HEK293 (cell line): ENCODE measurements around the gene PLD3.

Experiments used
- CTCF ChIA-PET: fragments of 350-600 bp; formaldehyde crosslinking; extraction: SDS; loops from one replicate; lab custom pipeline; 2021; ENCODE audit warnings: antibody characterized with exemption; lab: Yijun Ruan, JAX
- POLR2A ChIA-PET: fragments of 300-600 bp; formaldehyde crosslinking; extraction: SDS; loops from one replicate; lab custom pipeline; 2020; ENCODE audit warnings: antibody characterized with exemption, inconsistent platforms; lab: Yijun Ruan, JAX
- H3K27ac ChIP-seq: fragments of 200-500 bp; sonication (Bioruptor generic); 2 replicates; pipeline ENCODE4 v1.5.1; 2014; ENCODE audit warnings: low read depth, low read length, control low read depth, inconsistent platforms; ENCODE audit errors: extremely low read depth
- H3K36me3 ChIP-seq, 2 experiments: fragments of 200-500 bp in 1 of 2; sonication (Bioruptor generic) in 1 of 2; 1 replicate in 1 of 2; 2 replicates in 1 of 2; pipeline ENCODE4 v1.5.1; 2014 to 2017; ENCODE audit warnings: inconsistent platforms in 2 of 2, low read length in 2 of 2; ENCODE audit not compliant: control insufficient read depth in 2 of 2, insufficient read depth in 1 of 2
- H3K4me1 ChIP-seq: fragments of 200-500 bp; sonication (Bioruptor generic); 2 replicates; pipeline ENCODE4 v1.5.1; 2014; ENCODE audit warnings: mild to moderate bottlenecking, low read length, inconsistent platforms; ENCODE audit not compliant: control insufficient read depth, insufficient read depth
- H3K4me3 ChIP-seq: 2 replicates; pipeline ENCODE4 v1.5.1; 2011; ENCODE audit warnings: low read depth, mild to moderate bottlenecking, control low read depth, low read length, moderate library complexity
- H3K9me3 ChIP-seq: fragments of 200-500 bp; sonication (Bioruptor generic); 2 replicates; pipeline ENCODE4 v1.5.1; 2014; ENCODE audit warnings: low read depth, low read length, inconsistent platforms; ENCODE audit not compliant: control insufficient read depth, insufficient read depth
- HOXC10 ChIP-seq: sonication (generic); formaldehyde crosslinking; IDR thresholded peaks from 2 replicates; pipeline ENCODE4 v1.8.1; 2023; ENCODE audit warnings: mild to moderate bottlenecking, missing genetic modification reagents
- INSM2 ChIP-seq: fragments of 450-650 bp; formaldehyde crosslinking; IDR thresholded peaks from 2 replicates; pipeline ENCODE4 v1.5.1; 2016; ENCODE audit warnings: missing biosample characterization, missing genetic modification characterization
- KLF10 ChIP-seq: fragments of 450-650 bp; IDR thresholded peaks from 2 replicates; pipeline ENCODE4 v1.5.1; 2018; ENCODE audit warnings: missing biosample characterization, mild to moderate bottlenecking, missing genetic modification characterization
- OSR2 ChIP-seq: fragments of 450-650 bp; formaldehyde crosslinking; IDR thresholded peaks from 2 replicates; pipeline ENCODE4 v1.5.1; 2016; ENCODE audit warnings: missing biosample characterization, missing genetic modification characterization
- RBAK ChIP-seq: fragments of 450-650 bp; formaldehyde crosslinking; IDR thresholded peaks from 2 replicates; pipeline ENCODE4 v1.5.1; 2016; ENCODE audit warnings: missing biosample characterization, missing genetic modification characterization
- SCRT2 ChIP-seq: fragments of 450-650 bp; formaldehyde crosslinking; IDR thresholded peaks from 2 replicates; pipeline ENCODE4 v1.5.1; 2016; ENCODE audit warnings: missing biosample characterization, missing genetic modification characterization
- SETDB1 ChIP-seq: IDR thresholded peaks from one replicate; pipeline ENCODE4 v1.6.1; 2017; ENCODE audit warnings: mild to moderate bottlenecking, low read length, moderate library complexity, mixed read lengths; ENCODE audit not compliant: insufficient read length
- ZNF112 ChIP-seq: fragments of 450-650 bp; formaldehyde crosslinking; IDR thresholded peaks from 2 replicates; pipeline ENCODE4 v1.5.0; 2017; ENCODE audit warnings: missing biosample characterization, missing genetic modification characterization
- ZNF132 ChIP-seq: fragments of 450-650 bp; formaldehyde crosslinking; IDR thresholded peaks from 2 replicates; pipeline ENCODE4 v1.5.1; 2017; ENCODE audit warnings: missing biosample characterization, missing genetic modification characterization, borderline replicate concordance
- ZNF133 ChIP-seq: fragments of 450-650 bp; formaldehyde crosslinking; IDR thresholded peaks from 2 replicates; pipeline ENCODE4 v1.5.1; 2016; ENCODE audit warnings: missing biosample characterization, missing genetic modification characterization
- ZNF157 ChIP-seq: fragments of 450-650 bp; formaldehyde crosslinking; IDR thresholded peaks from 2 replicates; pipeline ENCODE4 v1.5.1; 2016; ENCODE audit warnings: missing biosample characterization, missing genetic modification characterization
- ZNF18 ChIP-seq: fragments of 450-650 bp; formaldehyde crosslinking; IDR thresholded peaks from 2 replicates; pipeline ENCODE4 v1.5.1; 2016; ENCODE audit warnings: missing biosample characterization, missing genetic modification characterization
- ZNF2 ChIP-seq: fragments of 450-650 bp; formaldehyde crosslinking; IDR thresholded peaks from 2 replicates; pipeline ENCODE4 v1.5.1; 2016; ENCODE audit warnings: missing biosample characterization, missing genetic modification characterization
- ZNF221 ChIP-seq: fragments of 450-650 bp; formaldehyde crosslinking; IDR thresholded peaks from 2 replicates; pipeline ENCODE4 v1.5.1; 2017; ENCODE audit warnings: missing biosample characterization, missing genetic modification characterization, borderline replicate concordance
- ZNF24 ChIP-seq: fragments of 450-650 bp; formaldehyde crosslinking; IDR thresholded peaks from 2 replicates; pipeline ENCODE4 v1.5.1; 2016; ENCODE audit warnings: missing biosample characterization, missing genetic modification characterization
- ZNF248 ChIP-seq: fragments of 450-650 bp; formaldehyde crosslinking; IDR thresholded peaks from 2 replicates; pipeline ENCODE4 v1.5.1; 2017; ENCODE audit warnings: missing biosample characterization, missing genetic modification characterization
- ZNF292 ChIP-seq: fragments of 450-650 bp; formaldehyde crosslinking; IDR thresholded peaks from 2 replicates; pipeline ENCODE4 v1.5.1; 2016; ENCODE audit warnings: low read depth, missing biosample characterization, missing genetic modification characterization, borderline replicate concordance
- ZNF433 ChIP-seq: fragments of 450-650 bp; formaldehyde crosslinking; IDR thresholded peaks from 2 replicates; pipeline ENCODE4 v1.5.1; 2016; ENCODE audit warnings: missing biosample characterization, missing genetic modification characterization, low read depth
- ZNF768 ChIP-seq: fragments of 450-650 bp; formaldehyde crosslinking; IDR thresholded peaks from 2 replicates; pipeline ENCODE4 v1.5.1; 2018; ENCODE audit warnings: missing biosample characterization, mild to moderate bottlenecking, missing genetic modification characterization
- ZSCAN4 ChIP-seq: fragments of 450-650 bp; formaldehyde crosslinking; IDR thresholded peaks from 2 replicates; pipeline ENCODE4 v1.5.1; 2017; ENCODE audit warnings: missing biosample characterization, missing genetic modification characterization
- TF ChIP-seq, protein P1 (sequence below): fragments of 450-650 bp; formaldehyde crosslinking; IDR thresholded peaks from 2 replicates; pipeline ENCODE4 v1.5.1; 2016; ENCODE audit warnings: missing biosample characterization, missing genetic modification characterization
- TF ChIP-seq, protein P2 (sequence below): fragments of 450-650 bp; formaldehyde crosslinking; IDR thresholded peaks from 2 replicates; pipeline ENCODE4 v1.5.1; 2016; ENCODE audit warnings: missing biosample characterization, missing genetic modification characterization

Gene PLD3

DNA sequence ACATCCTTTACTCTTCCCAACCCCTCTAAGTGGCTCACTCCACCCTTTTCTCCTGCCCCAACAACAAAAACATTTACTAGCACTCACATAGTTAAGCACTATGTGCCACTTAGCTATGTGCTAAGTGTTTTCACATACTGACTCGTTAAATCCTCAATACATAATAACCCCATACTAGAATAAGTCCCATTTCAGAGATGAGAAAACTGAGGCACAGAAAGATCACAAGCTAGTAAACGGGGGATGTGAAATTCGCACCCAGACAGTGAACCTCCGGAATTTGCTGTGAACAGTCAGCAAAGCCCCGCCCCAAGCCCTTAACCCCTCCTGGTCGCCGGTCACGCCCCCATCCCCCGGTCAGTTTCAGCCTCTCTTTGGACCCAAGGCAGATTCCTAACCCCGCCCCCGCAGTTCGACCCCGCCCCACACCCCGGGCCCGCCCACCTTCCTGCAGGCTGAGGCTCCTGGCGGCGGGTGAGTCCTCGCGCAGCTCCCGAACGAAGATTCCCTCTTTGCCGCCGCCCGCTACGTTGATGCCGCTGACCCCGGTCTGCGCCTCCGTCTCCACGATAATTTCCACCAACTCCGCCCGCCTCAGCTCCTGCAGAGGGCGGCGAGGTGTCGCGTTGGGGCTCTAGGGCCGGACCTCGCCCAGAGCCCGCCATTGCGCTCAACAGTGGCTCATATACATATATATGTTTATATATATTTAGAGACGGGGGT lies 54.9 kb downstream of the PLD3 start (continued):
- TF ChIP-seq, protein P1, sequence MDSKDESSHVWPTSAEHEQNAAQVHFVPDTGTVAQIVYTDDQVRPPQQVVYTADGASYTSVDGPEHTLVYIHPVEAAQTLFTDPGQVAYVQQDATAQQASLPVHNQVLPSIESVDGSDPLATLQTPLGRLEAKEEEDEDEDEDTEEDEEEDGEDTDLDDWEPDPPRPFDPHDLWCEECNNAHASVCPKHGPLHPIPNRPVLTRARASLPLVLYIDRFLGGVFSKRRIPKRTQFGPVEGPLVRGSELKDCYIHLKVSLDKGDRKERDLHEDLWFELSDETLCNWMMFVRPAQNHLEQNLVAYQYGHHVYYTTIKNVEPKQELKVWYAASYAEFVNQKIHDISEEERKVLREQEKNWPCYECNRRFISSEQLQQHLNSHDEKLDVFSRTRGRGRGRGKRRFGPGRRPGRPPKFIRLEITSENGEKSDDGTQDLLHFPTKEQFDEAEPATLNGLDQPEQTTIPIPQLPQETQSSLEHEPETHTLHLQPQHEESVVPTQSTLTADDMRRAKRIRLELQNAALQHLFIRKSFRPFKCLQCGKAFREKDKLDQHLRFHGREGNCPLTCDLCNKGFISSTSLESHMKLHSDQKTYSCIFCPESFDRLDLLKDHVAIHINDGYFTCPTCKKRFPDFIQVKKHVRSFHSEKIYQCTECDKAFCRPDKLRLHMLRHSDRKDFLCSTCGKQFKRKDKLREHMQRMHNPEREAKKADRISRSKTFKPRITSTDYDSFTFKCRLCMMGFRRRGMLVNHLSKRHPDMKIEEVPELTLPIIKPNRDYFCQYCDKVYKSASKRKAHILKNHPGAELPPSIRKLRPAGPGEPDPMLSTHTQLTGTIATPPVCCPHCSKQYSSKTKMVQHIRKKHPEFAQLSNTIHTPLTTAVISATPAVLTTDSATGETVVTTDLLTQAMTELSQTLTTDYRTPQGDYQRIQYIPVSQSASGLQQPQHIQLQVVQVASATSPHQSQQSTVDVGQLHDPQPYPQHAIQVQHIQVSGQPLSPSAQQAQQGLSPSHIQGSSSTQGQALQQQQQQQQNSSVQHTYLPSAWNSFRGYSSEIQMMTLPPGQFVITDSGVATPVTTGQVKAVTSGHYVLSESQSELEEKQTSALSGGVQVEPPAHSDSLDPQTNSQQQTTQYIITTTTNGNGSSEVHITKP (tag by site-specific recombination): no peak; the same call in 1 of the 2 replicates
- TF ChIP-seq ZNF133 (tag by site-specific recombination) (0 out of 2 replicates have a peak, but pooled peaks have one; percentile 34), ZNF18 (tag by site-specific recombination) (no peak)
- TF ChIP-seq, all 188 proteins: peak for 49

DNA sequence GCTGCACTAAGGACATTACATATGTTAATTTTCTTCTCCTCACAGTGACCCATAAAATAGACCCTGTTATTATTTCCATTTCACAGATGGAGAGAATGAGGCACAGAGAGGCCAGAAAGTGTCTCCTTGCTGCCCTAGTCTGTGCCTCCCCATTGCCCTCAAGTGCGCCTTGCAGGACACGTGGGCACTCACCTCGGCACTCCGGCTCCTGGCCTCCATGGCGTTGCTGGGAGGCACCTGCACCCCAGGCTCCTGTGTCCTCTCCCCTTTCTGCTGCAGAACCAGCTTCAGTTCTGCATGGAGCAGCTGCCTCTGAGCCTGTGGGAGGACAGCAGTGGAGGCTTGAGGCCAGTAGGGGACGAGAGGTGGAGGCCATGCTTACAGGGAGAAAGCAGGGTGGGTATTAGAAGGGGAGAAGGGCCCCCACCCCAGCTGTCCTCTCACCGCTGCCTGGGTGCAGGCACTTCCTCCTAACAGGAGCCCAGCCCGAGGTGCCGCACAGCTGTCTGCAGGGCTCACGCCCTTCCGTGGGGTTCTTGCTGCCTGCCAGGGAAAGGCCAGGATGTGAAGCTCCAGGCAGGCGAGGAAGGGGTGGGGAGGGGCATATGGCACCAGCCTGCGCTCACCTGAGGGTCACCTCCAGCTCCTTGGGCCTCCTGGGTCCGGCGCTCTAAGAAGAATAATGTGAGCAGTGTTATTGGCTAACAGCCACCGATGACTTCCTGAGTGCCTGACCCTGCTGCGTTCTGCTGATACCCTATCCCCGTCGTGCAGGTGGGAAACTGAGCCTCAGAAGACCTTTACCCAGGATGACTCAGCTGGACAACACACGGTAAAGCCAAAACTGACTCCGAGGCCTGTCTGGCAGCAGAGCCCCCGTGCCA lies 59.5 kb downstream of the PLD3 start:
- no peak overlapping the region for H3K27ac ChIP-seq
- ChIA-PET POLR2A (interaction anchor here (1.1 to 2.4 kb wide), 3 partner anchors 13 to 35 kb away, joined by 3 to 7 read pairs (median 4); no protein-coding TSS in a partner anchor), CTCF (interaction anchor here (0.8 to 1.6 kb wide), 6 partner anchors 13 to 227 kb away, joined by 3 to 6 read pairs (median 4); partner anchors contain the start of gene SERTAD1)
- H3K4me3 ChIP-seq: no peak overlapping the region
- H3K4me1 ChIP-seq: peaks cover 8% of the 10 kb centered on the region
- no peaks in the 10 kb centered on the region for H3K9me3 ChIP-seq
- TF ChIP-seq ZNF157 (tag by site-specific recombination) (no peak), ZNF248 (no peak), ZNF132 (tag by site-specific recombination) (no peak), KLF10 (tag by site-specific recombination) (no peak), ZNF221 (tag by site-specific recombination) (no peak), ZNF292 (tag by site-specific recombination) (no peak), SETDB1 (no peak), ZNF24 (tag by site-specific recombination) (no peak), ZSCAN4 (tag by site-specific recombination) (no peak), INSM2 (tag by site-specific recombination) (no peak), HOXC10 (CRISPR knock-in tag) (no peak), ZNF2 (tag by site-specific recombination) (no peak), OSR2 (tag by site-specific recombination) (no peak), ZNF768 (tag by site-specific recombination) (no peak), ZNF433 (tag by site-specific recombination) (no peak), RBAK (tag by site-specific recombination) (no peak), SCRT2 (tag by site-specific recombination) (no peak), ZNF112 (tag by site-specific recombination) (no peak)
- TF ChIP-seq, protein P2, sequence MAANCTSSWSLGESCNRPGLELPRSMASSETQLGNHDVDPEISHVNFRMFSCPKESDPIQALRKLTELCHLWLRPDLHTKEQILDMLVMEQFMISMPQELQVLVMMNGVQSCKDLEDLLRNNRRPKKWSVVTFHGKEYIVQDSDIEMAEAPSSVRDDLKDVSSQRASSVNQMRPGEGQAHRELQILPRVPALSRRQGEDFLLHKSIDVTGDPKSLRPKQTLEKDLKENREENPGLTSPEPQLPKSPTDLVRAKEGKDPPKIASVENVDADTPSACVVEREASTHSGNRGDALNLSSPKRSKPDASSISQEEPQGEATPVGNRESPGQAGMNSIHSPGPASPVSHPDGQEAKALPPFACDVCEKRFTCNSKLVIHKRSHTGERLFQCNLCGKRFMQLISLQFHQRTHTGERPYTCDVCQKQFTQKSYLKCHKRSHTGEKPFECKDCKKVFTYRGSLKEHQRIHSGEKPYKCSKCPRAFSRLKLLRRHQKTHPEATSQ: no peak
- no peaks in the 10 kb centered on the region for H3K36me3 ChIP-seq
